Spleen (tissue), 11 donors: Measurements from ENCODE around the gene GPR157. TPM values are rescaled to one million over a fixed set of nuclear protein-coding genes. Genes with fewer than 3 reads are reported as not detected.
"Not testable (repeated sequence)": the region's sequence is repeated elsewhere in the genome, so short reads cannot be mapped to it uniquely, and the experiment has no call there.

Source experiments
- DNase-seq: peaks from one replicate; pipeline ENCODE4 v3.0.0-alpha.2; 2020
- H3K27ac ChIP-seq, 8 donors: fragments of 200-600 bp; sonication (generic) in 7 of 8; 1 replicate in 4 of 8; 2 replicates in 4 of 8; pipeline versions ENCODE4 v1.5.0 to v1.8.0; 2016 to 2021; ENCODE audit warnings: inconsistent platforms in 4 of 8, mild to moderate bottlenecking in 4 of 8, moderate library complexity in 1 of 8
- H3K27me3 ChIP-seq, 7 donors: fragments of 200-600 bp; sonication (generic) in 6 of 7; replicated peaks in 1 of 7; 1 replicate in 4 of 7; 2 replicates in 3 of 7; pipeline versions ENCODE4 v1.5.0 to v1.8.0; 2016 to 2021; ENCODE audit warnings: inconsistent platforms in 3 of 7, mild to moderate bottlenecking in 1 of 7
- H3K36me3 ChIP-seq, 6 donors: fragments of 200-600 bp; sonication (generic) in 5 of 6; 1 replicate in 4 of 6; 2 replicates in 2 of 6; pipeline versions ENCODE4 v1.5.0 to v1.8.0; 2016 to 2021; ENCODE audit warnings: inconsistent platforms in 2 of 6
- H3K4me1 ChIP-seq, 6 donors: fragments of 200-600 bp; sonication (generic) in 5 of 6; 1 replicate in 3 of 6; 2 replicates in 3 of 6; pipeline versions ENCODE4 v1.5.0 to v1.8.0; 2016 to 2021; ENCODE audit warnings: inconsistent platforms in 3 of 6
- H3K4me3 ChIP-seq, 8 donors: fragments of 200-600 bp; sonication (generic) in 7 of 8; 1 replicate in 4 of 8; 2 replicates in 4 of 8; pipeline versions ENCODE4 v1.5.0 to v1.8.0; 2016 to 2021; ENCODE audit warnings: inconsistent platforms in 4 of 8, mild to moderate bottlenecking in 4 of 8, moderate library complexity in 2 of 8
- H3K9me3 ChIP-seq, 8 donors: fragments of 200-600 bp; sonication (generic) in 7 of 8; 1 replicate in 4 of 8; 2 replicates in 4 of 8; pipeline versions ENCODE4 v1.5.0 to v1.8.0; 2016 to 2021; ENCODE audit warnings: inconsistent platforms in 4 of 8
- POLR2A ChIP-seq, 3 donors: fragments of 450-650 bp; IDR thresholded peaks; one replicate each; pipeline ENCODE4 v1.5.1; 2017; ENCODE audit warnings: antibody characterized with exemption in 3 of 3, mild to moderate bottlenecking in 1 of 3
- POLR2AphosphoS5 ChIP-seq, 3 donors: sonication (generic); formaldehyde crosslinking; IDR thresholded peaks; one replicate each; pipeline ENCODE4 v1.5.1; 2017; ENCODE audit warnings: antibody characterized with exemption in 3 of 3
- WGBS, 5 donors: extraction: QIAGEN DNeasy Blood & Tissue Kit in 3 of 5; methylation state at CpG; one replicate each; pipeline versions ENCODE4 v1.1.5 to v1.1.7; 2013 to 2018; 5-methylcytosine and 5-hydroxymethylcytosine counted together
- intact Hi-C: fragments of 100-400 bp; cut with DNase I; formaldehyde crosslinking; loops from one replicate; pipeline ENCODE4 v1.15.0; 2023; ENCODE audit warnings: low total_unique reads
- polyA plus RNA-seq, 3 donors: library from polyadenylated mRNA; stranded (reverse); fragments of 200-250 nt; gene quantifications; one replicate each; pipeline ENCODE4 v1.2.1, GENCODE V29; 2013
- total RNA-seq, 7 donors: library from RNA; depleted of rRNA in 3 of 7; stranded (reverse); fragments of >200 nt in 3 of 7; fragmentation: NEBNext Ultra II Directional in 4 of 7; extraction: Animal tissue kit (Norgen Biotek cat#: 25700) in 4 of 7; gene quantifications; one replicate each; pipeline versions ENCODE4 v1.1.0 to v1.2.1, GENCODE V29; 2016 to 2021
- TF ChIP-seq, protein P1 (sequence below), 11 experiments: fragments of 200-600 bp in 7 of 11; fragments of 450-650 bp in 4 of 11; sonication (generic) in 4 of 11; IDR thresholded peaks in 8 of 11; conservative IDR thresholded peaks in 3 of 11; 1 replicate in 7 of 11; 2 replicates in 4 of 11; pipeline versions ENCODE4 v1.4.0 to v1.8.0; 2016 to 2021; ENCODE audit warnings: antibody characterized with exemption in 11 of 11, inconsistent platforms in 4 of 11, mild to moderate bottlenecking in 1 of 11
- donor health status: healthy with polysubstance abuse.
- donor health status: DM: no; HTN: no; CAD: no; lungs with moderate emphysema.
- donor health status: DM: no; HTN: no; CAD: no.
- donor health status: Bipolar disorder and iron deficiency.
- donor health status: healthy.
- donor health status: DM: no; HTN: no; CAD: no.
- donor health status: DM: yes; HTN: yes; CAD: no.

GPR157 gene
- total and polyA plus RNA-seq, 10 donors = 1.2 to 10.5 (median 6.8) TPM

DNA sequence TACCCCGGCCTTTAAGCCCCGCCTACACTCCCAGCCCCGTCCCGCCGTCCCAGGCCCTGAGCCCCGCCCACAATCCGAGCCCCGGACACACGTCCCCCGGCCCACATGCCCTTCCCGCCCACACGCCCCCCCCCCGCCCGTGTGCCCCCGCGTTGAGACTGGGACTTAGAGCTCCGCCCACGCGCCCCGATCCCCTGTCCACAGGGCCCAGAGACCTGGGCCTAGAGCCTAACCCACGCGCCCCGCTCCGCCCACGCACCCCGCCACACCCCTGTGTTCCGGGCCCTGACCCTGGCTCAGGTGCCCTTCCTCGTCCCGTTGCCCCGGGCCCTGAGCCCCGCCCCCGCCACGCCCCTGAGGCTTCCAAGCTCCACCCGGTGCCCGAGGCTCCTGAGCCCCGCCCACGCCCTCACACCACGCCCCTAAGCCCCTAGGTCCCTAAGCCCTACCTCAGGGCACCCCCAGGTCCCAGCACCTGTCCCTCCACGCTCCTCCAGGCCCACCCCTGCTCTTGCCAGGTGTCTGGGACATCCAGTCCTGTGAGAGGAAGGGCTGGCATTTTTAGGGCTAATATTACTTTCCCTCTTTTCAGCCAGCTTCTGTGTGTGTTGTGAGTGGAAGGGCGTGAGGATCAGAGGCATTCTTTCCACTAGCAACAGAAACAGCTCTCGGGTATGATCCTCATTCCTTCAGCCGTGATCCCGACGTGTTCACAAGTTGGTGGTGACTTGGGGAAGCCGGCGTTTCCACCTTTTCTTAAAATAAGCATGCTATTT is 552 bp upstream of the GPR157 start:
- WGBS, 5 donors = 6 to 17% (median 8%) methylated on average over 13 to 46 of the region's 46 CpGs
- intact Hi-C loops = no loop called here
- H3K4me1 ChIP-seq = peaks cover 12 to 53% (median 30%) of the 10 kb centered on the region in 6 donors
- H3K4me3 ChIP-seq = peak overlapping the region; percentile 27 to 87 (median 65)
- H3K9me3 ChIP-seq = no peaks in the 10 kb centered on the region
- peak; percentile 99 for DNase-seq
- no peaks in the 10 kb centered on the region for H3K27me3 ChIP-seq
- peak overlapping the region; percentile 63 to 90 (median 84) for H3K27ac ChIP-seq
- TF ChIP-seq POLR2A (IDR thresholded peaks at IDR 0.05) = no peak
- TF ChIP-seq POLR2AphosphoS5 (IDR thresholded peaks at IDR 0.05) = peak; percentile 42 to 70 (median 46)
- H3K36me3 ChIP-seq = no peaks in the 10 kb centered on the region

DNA sequence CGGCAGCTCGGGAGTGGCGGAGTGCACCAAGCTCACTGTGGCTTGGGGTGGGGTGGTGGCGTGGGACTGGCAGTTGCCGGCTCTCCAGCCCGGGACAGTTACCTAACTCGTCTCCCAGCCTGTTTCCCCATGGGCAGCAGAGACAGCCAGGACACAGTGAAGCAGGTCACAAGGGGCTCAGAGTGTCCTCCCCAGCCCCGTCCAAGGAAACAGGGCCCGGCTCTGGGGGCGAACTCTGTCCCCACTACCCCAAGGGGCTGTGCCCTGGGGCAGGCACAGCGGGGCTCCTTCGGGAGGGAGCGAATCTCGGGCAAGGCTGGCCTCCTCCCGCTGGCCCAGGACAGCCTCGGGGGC is 759 bp downstream of the GPR157 start:
- Histone ChIP-seq H3K4me1 (peaks cover 12 to 53% (median 30%) of the 10 kb centered on the region in 6 donors), H3K9me3 (no peaks in the 10 kb centered on the region), H3K27me3 (no peaks in the 10 kb centered on the region), H3K4me3 (peak overlapping the region; percentile 25 to 87 (median 70)), H3K27ac (peak overlapping the region in 7 of 8 donors; percentile 82 to 90 (median 84)), H3K36me3 (no peaks in the 10 kb centered on the region)
- TF ChIP-seq POLR2A (IDR thresholded peaks at IDR 0.05) (no peak), POLR2AphosphoS5 (IDR thresholded peaks at IDR 0.05) (no peak)
- TF ChIP-seq, protein P1, sequence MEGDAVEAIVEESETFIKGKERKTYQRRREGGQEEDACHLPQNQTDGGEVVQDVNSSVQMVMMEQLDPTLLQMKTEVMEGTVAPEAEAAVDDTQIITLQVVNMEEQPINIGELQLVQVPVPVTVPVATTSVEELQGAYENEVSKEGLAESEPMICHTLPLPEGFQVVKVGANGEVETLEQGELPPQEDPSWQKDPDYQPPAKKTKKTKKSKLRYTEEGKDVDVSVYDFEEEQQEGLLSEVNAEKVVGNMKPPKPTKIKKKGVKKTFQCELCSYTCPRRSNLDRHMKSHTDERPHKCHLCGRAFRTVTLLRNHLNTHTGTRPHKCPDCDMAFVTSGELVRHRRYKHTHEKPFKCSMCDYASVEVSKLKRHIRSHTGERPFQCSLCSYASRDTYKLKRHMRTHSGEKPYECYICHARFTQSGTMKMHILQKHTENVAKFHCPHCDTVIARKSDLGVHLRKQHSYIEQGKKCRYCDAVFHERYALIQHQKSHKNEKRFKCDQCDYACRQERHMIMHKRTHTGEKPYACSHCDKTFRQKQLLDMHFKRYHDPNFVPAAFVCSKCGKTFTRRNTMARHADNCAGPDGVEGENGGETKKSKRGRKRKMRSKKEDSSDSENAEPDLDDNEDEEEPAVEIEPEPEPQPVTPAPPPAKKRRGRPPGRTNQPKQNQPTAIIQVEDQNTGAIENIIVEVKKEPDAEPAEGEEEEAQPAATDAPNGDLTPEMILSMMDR (IDR thresholded peaks at IDR 0.05 in 8 of 11, conservative IDR thresholded peaks at IDR 0.05 in 3 of 11) = no peak
- 18 to 48% (median 45%) methylated on average over 3 to 16 of the region's 16 CpGs for WGBS, 5 donors
- DNase-seq = no peak
- intact Hi-C loops = no loop called here

- Histone ChIP-seq H3K36me3 (no peaks in the 10 kb centered on the region), H3K27me3 (no peaks in the 10 kb centered on the region), H3K9me3 (no peaks in the 10 kb centered on the region), H3K4me1 (peaks cover 12 to 55% (median 33%) of the 10 kb centered on the region in 6 donors), H3K27ac (peak overlapping the region in 6 of 8 donors; percentile 82 to 90 (median 86)), H3K4me3 (peak overlapping the region; percentile 25 to 87 (median 70))
- intact Hi-C loops = no loop called here
- WGBS, 5 donors = 56 to 75% (median 73%) methylated on average over 16 to 19 of the region's 19 CpGs
- TF ChIP-seq POLR2A (IDR thresholded peaks at IDR 0.05) = no peak
- TF ChIP-seq POLR2AphosphoS5 (IDR thresholded peaks at IDR 0.05) = no peak
- TF ChIP-seq, protein P1 (IDR thresholded peaks at IDR 0.05 in 8 of 11, conservative IDR thresholded peaks at IDR 0.05 in 3 of 11) = no peak
- peak; percentile 63 for DNase-seq
These were observed 1.3 kb downstream of the GPR157 start for GRCh38 chr1:9127395-9128165.

GRCh38 chr1:9126511-9126910 is 2.4 kb downstream of the GPR157 start:
- intact Hi-C loops = no loop called here
- DNase-seq = no peak
- Histone ChIP-seq H3K27me3 (no peaks in the 10 kb centered on the region), H3K36me3 (no peaks in the 10 kb centered on the region), H3K27ac (no peak overlapping the region), H3K4me1 (peaks cover 12 to 66% (median 44%) of the 10 kb centered on the region in 6 donors), H3K9me3 (no peaks in the 10 kb centered on the region), H3K4me3 (no peak overlapping the region)
- WGBS, 5 donors = 80 to 98% (median 88%) methylated on average over 2 of the region's 2 CpGs
- TF ChIP-seq POLR2AphosphoS5 (IDR thresholded peaks at IDR 0.05) (no peak), POLR2A (IDR thresholded peaks at IDR 0.05) (no peak)
- TF ChIP-seq, protein P1 (IDR thresholded peaks at IDR 0.05 in 8 of 11, conservative IDR thresholded peaks at IDR 0.05 in 3 of 11) = no peak

GRCh38 chr1:9125847-9126246 is 3.1 kb downstream of the GPR157 start:
- intact Hi-C loops, H3K36me3 ChIP-seq, H3K9me3 ChIP-seq, H3K27ac ChIP-seq, H3K27me3 ChIP-seq, H3K4me3 ChIP-seq: not testable (repeated sequence)
- peaks cover 12 to 68% (median 45%) of the 10 kb centered on the region in 6 donors for H3K4me1 ChIP-seq
- 51 to 62% (median 55%) methylated on average over 9 of the region's 9 CpGs for WGBS, 5 donors
- peak; percentile 51 for DNase-seq
